MM.1S (cell line): ENCODE results near the gene DCST1.

Experiments
- DNase-seq: peaks from one replicate; pipeline ENCODE4 v3.0.0-alpha.2; 2015
- H2AFZ ChIP-seq: fragments of 300-600 bp; sonication (generic); 2 replicates; pipeline ENCODE4 v1.6.0; 2016; ENCODE audit warnings: antibody characterized with exemption, low read length
- H3F3A ChIP-seq: fragments of 300-600 bp; sonication (generic); 2 replicates; pipeline ENCODE4 v1.6.1; 2016; ENCODE audit warnings: mild to moderate bottlenecking, antibody characterized with exemption, low read length, moderate library complexity, mixed read lengths; ENCODE audit not compliant: insufficient read depth
- H3K27ac ChIP-seq: fragments of 300-600 bp; sonication (generic); 2 replicates; pipeline ENCODE4 v1.5.1; 2016; ENCODE audit warnings: mild to moderate bottlenecking, low read length
- H3K27me3 ChIP-seq: fragments of 300-600 bp; sonication (generic); replicated peaks from 2 replicates; pipeline ENCODE4 v1.6.0; 2016; ENCODE audit warnings: low read length; ENCODE audit not compliant: insufficient read depth
- H3K36me3 ChIP-seq: fragments of 300-600 bp; sonication (generic); replicated peaks from 2 replicates; pipeline ENCODE4 v1.6.1; 2016; ENCODE audit warnings: mild to moderate bottlenecking, low read length, mixed read lengths; ENCODE audit not compliant: insufficient read depth
- H3K4me1 ChIP-seq: fragments of 300-600 bp; sonication (generic); 2 replicates; pipeline ENCODE4 v1.6.1; 2016; ENCODE audit warnings: low read length, mixed read lengths
- H3K4me2 ChIP-seq: fragments of 300-600 bp; sonication (generic); 2 replicates; pipeline ENCODE4 v1.6.0; 2016; ENCODE audit warnings: low read depth, low read length
- H3K4me3 ChIP-seq: fragments of 300-600 bp; sonication (generic); 2 replicates; pipeline ENCODE4 v1.5.1; 2016; ENCODE audit warnings: low read length, mixed read lengths
- H3K79me2 ChIP-seq: fragments of 300-600 bp; sonication (generic); 2 replicates; pipeline ENCODE4 v1.6.1; 2016; ENCODE audit warnings: mixed run types, low read length, mixed read lengths
- H3K9ac ChIP-seq: fragments of 300-600 bp; sonication (generic); 2 replicates; pipeline ENCODE4 v1.6.1; 2016; ENCODE audit warnings: low read length, mixed read lengths
- H3K9me2 ChIP-seq: fragments of 300-600 bp; sonication (generic); replicated peaks from 2 replicates; pipeline ENCODE4 v1.6.1; 2016; ENCODE audit warnings: mild to moderate bottlenecking, low read length, mixed read lengths; ENCODE audit not compliant: insufficient read depth
- H3K9me3 ChIP-seq: fragments of 300-600 bp; sonication (generic); replicated peaks from 2 replicates; pipeline ENCODE4 v1.6.1; 2016; ENCODE audit warnings: mild to moderate bottlenecking, low read length, mixed read lengths; ENCODE audit not compliant: insufficient read depth
- H4K20me1 ChIP-seq: fragments of 300-600 bp; sonication (generic); 2 replicates; pipeline ENCODE4 v1.6.1; 2016; ENCODE audit warnings: mild to moderate bottlenecking, low read length, moderate library complexity, mixed read lengths; ENCODE audit not compliant: insufficient read depth
- EZH2 ChIP-seq: fragments of 300-600 bp; sonication (generic); optimal IDR thresholded peaks from 2 replicates; pipeline ENCODE3; 2017; ENCODE audit warnings: low read depth, mild to moderate bottlenecking, antibody characterized with exemption, low read length, mixed read lengths
- EZH2phosphoT487 ChIP-seq: fragments of 300-600 bp; sonication (generic); IDR thresholded peaks from 2 replicates; pipeline ENCODE4 v1.6.1; 2018; ENCODE audit warnings: antibody characterized with exemption, low read length
- TF ChIP-seq, protein P1 (sequence below): fragments of 300-600 bp; sonication (generic); IDR thresholded peaks from 2 replicates; pipeline ENCODE4 v1.5.1; 2016; ENCODE audit warnings: antibody characterized with exemption, low read length, mixed read lengths

Gene DCST1

GRCh38 chr1:155038602-155039307 lies 5.1 kb downstream of the DCST1 start:
- H3K27me3 ChIP-seq: 0 out of 2 replicates have a peak, but pooled peaks cover 5% of the 10 kb centered on the region

GRCh38 chr1:155039308-155039669 lies 5.7 kb downstream of the DCST1 start:
- Histone ChIP-seq H3K9ac (no peak overlapping the region), H3K9me2 (no peaks in the 10 kb centered on the region), H3K27me3 (0 out of 2 replicates have a peak, but pooled peaks cover 3% of the 10 kb centered on the region), H3K4me1 (peaks cover 27% of the 10 kb centered on the region), H3K36me3 (no peaks in the 10 kb centered on the region), H3K4me3 (no peak overlapping the region), H2AFZ (peak overlapping the region; percentile 21; the same call in 1 of the 2 replicates), H3K4me2 (peak overlapping the region; percentile 32; the same call in 1 of the 2 replicates), H3K27ac (peak overlapping the region; percentile 6; the same call in 1 of the 2 replicates), H4K20me1 (no peaks in the 10 kb centered on the region), H3F3A (peaks cover 10% of the 10 kb centered on the region), H3K9me3 (no peaks in the 10 kb centered on the region), H3K79me2 (no peaks in the 10 kb centered on the region)
- DNase-seq: no peak
- no peak for TF ChIP-seq EZH2phosphoT487
- TF ChIP-seq EZH2: no peak
- TF ChIP-seq, protein P1, sequence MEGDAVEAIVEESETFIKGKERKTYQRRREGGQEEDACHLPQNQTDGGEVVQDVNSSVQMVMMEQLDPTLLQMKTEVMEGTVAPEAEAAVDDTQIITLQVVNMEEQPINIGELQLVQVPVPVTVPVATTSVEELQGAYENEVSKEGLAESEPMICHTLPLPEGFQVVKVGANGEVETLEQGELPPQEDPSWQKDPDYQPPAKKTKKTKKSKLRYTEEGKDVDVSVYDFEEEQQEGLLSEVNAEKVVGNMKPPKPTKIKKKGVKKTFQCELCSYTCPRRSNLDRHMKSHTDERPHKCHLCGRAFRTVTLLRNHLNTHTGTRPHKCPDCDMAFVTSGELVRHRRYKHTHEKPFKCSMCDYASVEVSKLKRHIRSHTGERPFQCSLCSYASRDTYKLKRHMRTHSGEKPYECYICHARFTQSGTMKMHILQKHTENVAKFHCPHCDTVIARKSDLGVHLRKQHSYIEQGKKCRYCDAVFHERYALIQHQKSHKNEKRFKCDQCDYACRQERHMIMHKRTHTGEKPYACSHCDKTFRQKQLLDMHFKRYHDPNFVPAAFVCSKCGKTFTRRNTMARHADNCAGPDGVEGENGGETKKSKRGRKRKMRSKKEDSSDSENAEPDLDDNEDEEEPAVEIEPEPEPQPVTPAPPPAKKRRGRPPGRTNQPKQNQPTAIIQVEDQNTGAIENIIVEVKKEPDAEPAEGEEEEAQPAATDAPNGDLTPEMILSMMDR: no peak

More at GRCh38 chr1:155038602-155039307, 5.1 kb downstream of the DCST1 start:
- H3F3A ChIP-seq: peaks cover 10% of the 10 kb centered on the region
- TF ChIP-seq EZH2phosphoT487 (no peak), EZH2 (no peak)
- TF ChIP-seq, protein P1: no peak
- peak overlapping the region; percentile 21 for H2AFZ ChIP-seq
- H3K9me3 ChIP-seq: no peaks in the 10 kb centered on the region
- H3K27ac ChIP-seq: peak overlapping the region; percentile 6; the same call in 1 of the 2 replicates
- no peaks in the 10 kb centered on the region for H3K9me2 ChIP-seq
- H4K20me1 ChIP-seq: no peaks in the 10 kb centered on the region
- H3K36me3 ChIP-seq: no peaks in the 10 kb centered on the region
- H3K9ac ChIP-seq: no peak overlapping the region
- DNase-seq: peak; percentile 37
- H3K4me1 ChIP-seq: peaks cover 22% of the 10 kb centered on the region
- no peaks in the 10 kb centered on the region for H3K79me2 ChIP-seq
- H3K4me2 ChIP-seq: peak overlapping the region; percentile 32; the same call in 1 of the 2 replicates
- no peak overlapping the region for H3K4me3 ChIP-seq

GRCh38 chr1:155040358-155041093 lies 6.9 kb downstream of the DCST1 start:
- Histone ChIP-seq H3K9me3 (no peaks in the 10 kb centered on the region), H4K20me1 (no peaks in the 10 kb centered on the region), H3K4me3 (no peak overlapping the region), H3K9ac (no peak overlapping the region), H2AFZ (no peak overlapping the region), H3K4me1 (peaks cover 39% of the 10 kb centered on the region), H3F3A (peaks cover 10% of the 10 kb centered on the region), H3K4me2 (no peak overlapping the region), H3K9me2 (no peaks in the 10 kb centered on the region), H3K79me2 (no peaks in the 10 kb centered on the region), H3K27ac (no peak overlapping the region), H3K36me3 (no peaks in the 10 kb centered on the region), H3K27me3 (no peaks in the 10 kb centered on the region)
- no peak for DNase-seq
- TF ChIP-seq, protein P1: no peak
- no peak for TF ChIP-seq EZH2phosphoT487
- no peak for TF ChIP-seq EZH2
